Measurements from ENCODE around the gene PREX1. TPM values are rescaled to one million over a fixed set of nuclear protein-coding genes. Genes with fewer than 3 reads are reported as not detected.

The PREX1 gene
- total RNA-seq, 1 donor from 2014 or later = 11.2 TPM

DNA sequence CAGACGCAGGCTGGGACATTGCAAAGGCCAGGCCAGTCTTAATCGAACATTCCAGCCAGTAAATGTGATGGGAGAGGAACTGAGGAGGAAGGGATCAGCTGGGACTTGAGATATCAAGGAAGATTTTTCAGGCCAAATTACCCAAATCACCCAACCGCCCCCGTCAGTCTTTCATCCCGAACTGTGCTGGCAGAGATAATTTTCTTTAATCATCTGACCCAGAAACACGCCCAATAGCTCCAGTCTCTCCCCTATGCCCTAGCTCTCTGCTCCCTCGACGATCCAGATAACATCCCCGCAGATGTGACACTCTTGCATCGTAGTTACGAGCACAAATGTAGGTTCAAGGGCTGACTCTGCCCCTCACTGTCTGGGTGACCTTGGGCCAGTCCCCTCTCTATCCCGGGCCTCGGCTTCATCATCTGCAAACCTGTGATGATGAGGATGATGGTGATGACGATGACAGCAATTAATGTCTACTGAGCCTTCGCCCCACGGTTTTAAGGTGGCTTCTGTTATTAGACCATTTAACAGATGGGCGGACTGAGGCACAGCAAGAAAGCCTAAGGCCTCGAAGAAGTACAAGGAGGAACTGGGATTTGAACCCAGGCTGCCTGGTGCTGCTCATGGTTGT is 118.6 kb downstream of the PREX1 start:
- TF ChIP-seq CTCF (IDR thresholded peaks at IDR 0.05; ENCODE audit: borderline replicate concordance) = no peak
- Histone ChIP-seq H3K36me3 (no peaks in the 10 kb centered on the region), H3K4me1 (peaks cover 23% of the 10 kb centered on the region), H3K4me3 (no peak overlapping the region), H3K27ac (replicated peaks) (no peak overlapping the region), H3K9me3 (replicated peaks) (no peaks in the 10 kb centered on the region), H3K27me3 (ENCODE audit: low read depth) (no peaks in the 10 kb centered on the region)
- intact Hi-C loops (cut with micrococcal nuclease) = no loop called here
- DNase-seq = no peak

GRCh38 chr20:48708630-48709029 is 119.2 kb downstream of the PREX1 start:
- TF ChIP-seq CTCF (IDR thresholded peaks at IDR 0.05; ENCODE audit: borderline replicate concordance) = no peak
- H3K4me3 ChIP-seq = no peak overlapping the region
- H3K27me3 ChIP-seq (ENCODE audit: low read depth) = no peaks in the 10 kb centered on the region
- H3K4me1 ChIP-seq = peaks cover 29% of the 10 kb centered on the region
- no peaks in the 10 kb centered on the region for H3K9me3 ChIP-seq (replicated peaks)
- no peak for DNase-seq
- H3K36me3 ChIP-seq = no peaks in the 10 kb centered on the region
- no peak overlapping the region for H3K27ac ChIP-seq (replicated peaks)
- intact Hi-C loops (cut with micrococcal nuclease) = no loop called here

GRCh38 chr20:48708116-48708515 is 119.7 kb downstream of the PREX1 start:
- Histone ChIP-seq H3K36me3 (no peaks in the 10 kb centered on the region), H3K4me3 (no peak overlapping the region), H3K4me1 (peaks cover 34% of the 10 kb centered on the region)

GRCh38 chr20:48706710-48707365 is 121.0 kb downstream of the PREX1 start:
- no peak for DNase-seq
- peak overlapping the region; percentile 40 for H3K27ac ChIP-seq (replicated peaks)
- H3K27me3 ChIP-seq (ENCODE audit: low read depth) = no peaks in the 10 kb centered on the region
- no peaks in the 10 kb centered on the region for H3K9me3 ChIP-seq (replicated peaks)
- no peaks in the 10 kb centered on the region for H3K36me3 ChIP-seq
- TF ChIP-seq CTCF (IDR thresholded peaks at IDR 0.05; ENCODE audit: borderline replicate concordance) = no peak
- peaks cover 40% of the 10 kb centered on the region for H3K4me1 ChIP-seq
- intact Hi-C loops (cut with micrococcal nuclease) = no loop called here
- no peak overlapping the region for H3K4me3 ChIP-seq

More at GRCh38 chr20:48708116-48708515, 119.7 kb downstream of the PREX1 start:
- Histone ChIP-seq H3K27me3 (ENCODE audit: low read depth) (no peaks in the 10 kb centered on the region), H3K27ac (replicated peaks) (no peak overlapping the region), H3K9me3 (replicated peaks) (no peaks in the 10 kb centered on the region)
- intact Hi-C loops (cut with micrococcal nuclease) = no loop called here
- TF ChIP-seq CTCF (IDR thresholded peaks at IDR 0.05; ENCODE audit: borderline replicate concordance) = no peak
- no peak for DNase-seq

- Histone ChIP-seq H3K9me3 (replicated peaks) (no peaks in the 10 kb centered on the region), H3K4me1 (peaks cover 40% of the 10 kb centered on the region), H3K4me3 (no peak overlapping the region), H3K27ac (replicated peaks) (peak overlapping the region; percentile 40), H3K27me3 (ENCODE audit: low read depth) (no peaks in the 10 kb centered on the region), H3K36me3 (no peaks in the 10 kb centered on the region)
- TF ChIP-seq CTCF (IDR thresholded peaks at IDR 0.05; ENCODE audit: borderline replicate concordance) = no peak
- intact Hi-C loops (cut with micrococcal nuclease) = no loop called here
- no peak for DNase-seq
Measured at GRCh38 chr20:48706116-48706656, 121.6 kb downstream of the PREX1 start.
